22Rv1 (cell line): Measurements from ENCODE around the gene ST6GALNAC2.

Experiments used
- CTCF ChIP-seq: fragments of 450-650 bp; IDR thresholded peaks from 2 replicates; pipeline ENCODE4 v1.5.1; 2017; ENCODE audit warnings: mild to moderate bottlenecking
- ZFX ChIP-seq: fragments of 450-650 bp; IDR thresholded peaks from 2 replicates; pipeline ENCODE4 v1.6.1; 2017; ENCODE audit warnings: antibody characterized with exemption, borderline replicate concordance

- no peak for TF ChIP-seq CTCF
- TF ChIP-seq ZFX, result no peak
These were observed 39.8 kb upstream of the ST6GALNAC2 start for GRCh38 chr17:76625496-76625895.
